GM18858 (cell line): ENCODE data around the gene MEMO1.

ENCODE experiments used
- ATAC-seq: cut with Tn5 transposase; IDR thresholded peaks from one replicate; pipeline ENCODE4 v1.9.1; 2021; ENCODE audit not compliant: unreplicated experiment

Gene MEMO1

GRCh38 chr2:31832363-31832762 is 178.4 kb downstream of the MEMO1 start:
- no peak for ATAC-seq

- ATAC-seq = no peak
Observed at GRCh38 chr2:31831585-31831984, 179.2 kb downstream of the MEMO1 start.

DNA sequence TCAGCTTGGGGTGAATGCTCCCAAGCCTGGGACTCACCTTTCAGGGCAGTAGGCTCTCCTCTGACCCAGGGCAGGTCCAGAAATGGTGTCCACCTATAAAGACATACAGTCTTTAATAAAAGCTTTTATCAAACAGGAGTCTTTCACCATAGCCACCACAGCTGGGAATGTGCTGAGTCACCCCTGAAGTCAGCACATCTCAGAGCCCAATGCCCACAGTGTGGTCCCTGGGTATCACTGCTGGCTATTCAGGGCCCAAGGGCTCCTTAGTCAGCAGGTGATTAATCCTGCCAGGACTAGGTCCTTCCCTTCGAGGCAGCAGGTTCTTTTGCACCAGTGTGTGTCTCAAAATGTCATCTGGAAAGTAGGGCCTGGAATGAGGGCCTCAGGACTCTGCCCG is 181.9 kb downstream of the MEMO1 start:
- no peak for ATAC-seq

- ATAC-seq = no peak
Observed at GRCh38 chr2:31823558-31823957, 187.2 kb downstream of the MEMO1 start.

DNA sequence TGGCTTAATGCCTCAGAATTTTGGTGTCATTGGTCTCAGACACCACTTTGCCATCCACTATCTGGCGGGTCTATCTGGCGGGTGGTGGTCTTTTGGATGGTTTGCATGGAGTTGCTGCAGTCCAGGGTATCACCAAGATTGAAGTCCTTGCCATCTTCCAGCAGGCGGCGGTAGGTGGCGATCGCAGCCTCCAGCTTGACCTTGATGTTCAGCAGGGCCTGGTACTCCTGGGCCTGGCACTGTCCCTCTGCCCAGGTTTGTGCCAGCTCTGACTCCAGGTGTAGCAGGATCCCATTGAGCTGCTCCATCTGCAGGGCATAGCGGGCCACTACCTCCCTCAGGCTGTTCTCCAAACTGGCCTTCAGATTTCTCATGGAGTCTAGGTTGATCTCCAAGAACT is 188.2 kb downstream of the MEMO1 start:
- no peak for ATAC-seq
